GM23338 (cell line): Measurements from ENCODE around the gene ZNF280D. TPM values are rescaled to one million over a fixed set of nuclear protein-coding genes. Genes with fewer than 3 reads are reported as not detected.
A peak's percentile ranks its signal among the peaks of the same experiment; 100 is the strongest.

Experiments used
- ATAC-seq: fragments of 200-7000 bp; cut with Tn5 transposase; 3 replicates; pipeline ENCODE4 v1.9.1; 2020
- DNase-seq: peaks from one replicate; pipeline ENCODE4 v3.0.0-alpha.2; 2015; ENCODE audit warnings: low spot score
- H2AFZ ChIP-seq: fragments of 200-600 bp; sonication (generic); 2 replicates; pipeline ENCODE4 v1.8.0; 2016; ENCODE audit warnings: antibody characterized with exemption, mild to moderate bottlenecking, moderate library complexity
- H3F3A ChIP-seq: fragments of 200-600 bp; sonication (generic); replicated peaks from 2 replicates; pipeline ENCODE4 v1.8.0; 2017; ENCODE audit warnings: antibody characterized with exemption, mixed run types, low read depth
- H3K27ac ChIP-seq: fragments of 200-600 bp; sonication (generic); 2 replicates; pipeline ENCODE4 v1.6.1; 2016; ENCODE audit warnings: low read depth
- H3K27me3 ChIP-seq: fragments of 200-600 bp; sonication (generic); 2 replicates; pipeline ENCODE4 v1.8.0; 2016; ENCODE audit warnings: mild to moderate bottlenecking, mixed run types, moderate library complexity; ENCODE audit not compliant: insufficient read depth
- H3K36me3 ChIP-seq: fragments of 200-600 bp; sonication (generic); 2 replicates; pipeline ENCODE4 v1.8.0; 2016; ENCODE audit warnings: mild to moderate bottlenecking; ENCODE audit not compliant: insufficient read depth
- H3K4me1 ChIP-seq: fragments of 200-600 bp; sonication (generic); 2 replicates; pipeline ENCODE4 v1.8.0; 2016; ENCODE audit warnings: mild to moderate bottlenecking, moderate library complexity; ENCODE audit not compliant: insufficient read depth
- H3K4me2 ChIP-seq: fragments of 200-600 bp; sonication (generic); 2 replicates; pipeline ENCODE4 v1.7.1; 2017; ENCODE audit warnings: mixed run types
- H3K4me3 ChIP-seq: fragments of 200-600 bp; sonication (generic); 2 replicates; pipeline ENCODE4 v1.6.1; 2016; ENCODE audit warnings: mixed run types
- H3K79me2 ChIP-seq: fragments of 200-600 bp; sonication (generic); replicated peaks from 2 replicates; pipeline ENCODE4 v1.8.0; 2017; ENCODE audit warnings: mild to moderate bottlenecking; ENCODE audit not compliant: insufficient read depth
- H3K9me2 ChIP-seq: fragments of 200-600 bp; sonication (generic); 2 replicates; pipeline ENCODE4 v1.8.0; 2017; ENCODE audit not compliant: insufficient read depth
- H4K20me1 ChIP-seq: fragments of 200-600 bp; sonication (generic); replicated peaks from 2 replicates; pipeline ENCODE4 v1.8.0; 2017; ENCODE audit warnings: mild to moderate bottlenecking; ENCODE audit not compliant: insufficient read depth
- H3K27ac Mint-ChIP-seq: 2 replicates; pipeline ENCODE4 v1.8.0; 2020; ENCODE audit warnings: inconsistent platforms, mild to moderate bottlenecking, moderate library complexity, mixed read lengths
- H3K27me3 Mint-ChIP-seq: 3 replicates; pipeline ENCODE4 v1.8.0; 2022; ENCODE audit warnings: low read depth, mild to moderate bottlenecking, moderate library complexity, mixed read lengths, inconsistent platforms; ENCODE audit not compliant: insufficient read depth, poor library complexity
- H3K36me3 Mint-ChIP-seq: 3 replicates; pipeline ENCODE4 v1.8.0; 2021; ENCODE audit warnings: low read depth, mild to moderate bottlenecking, inconsistent platforms, moderate library complexity, mixed read lengths
- H3K4me1 Mint-ChIP-seq: 3 replicates; pipeline ENCODE4 v1.8.0; 2020; ENCODE audit warnings: mild to moderate bottlenecking, inconsistent platforms, mixed read lengths
- H3K4me3 Mint-ChIP-seq: 3 replicates; pipeline ENCODE4 v1.8.0; 2021; ENCODE audit warnings: moderate library complexity, mild to moderate bottlenecking, inconsistent platforms, mixed read lengths
- H3K9me3 Mint-ChIP-seq: 3 replicates; pipeline ENCODE4 v1.8.0; 2020; ENCODE audit warnings: moderate library complexity, mild to moderate bottlenecking, inconsistent platforms, mixed read lengths
- EZH2phosphoT487 ChIP-seq: fragments of 200-600 bp; sonication (generic); IDR thresholded peaks from one replicate; pipeline ENCODE4 v1.8.1; 2018; ENCODE audit warnings: antibody characterized with exemption; ENCODE audit not compliant: unreplicated experiment
- JUNB ChIP-seq: IDR thresholded peaks from one replicate; pipeline ENCODE4 v1.6.1; 2016; ENCODE audit warnings: antibody characterized with exemption; ENCODE audit not compliant: unreplicated experiment
- NANOG ChIP-seq: IDR thresholded peaks from 2 replicates; pipeline ENCODE4 v1.6.1; 2016; ENCODE audit warnings: antibody characterized with exemption, borderline replicate concordance
- POLR2AphosphoS5 ChIP-seq: IDR thresholded peaks from 2 replicates; pipeline ENCODE4 v1.6.1; 2016; ENCODE audit warnings: antibody characterized with exemption, low read depth
- ZNF114 ChIP-seq: fragments of 250-450 bp; sonication (Bioruptor Pico); IDR thresholded peaks from 2 replicates; pipeline ENCODE4 v1.5.0; 2020; ENCODE audit warnings: mild to moderate bottlenecking, moderate library complexity
- polyA plus RNA-seq: library from polyadenylated mRNA; unstranded; fragments of >200 nt; fragmentation: Nextera tagmentation; extraction: Ambion mirVana; gene quantifications from 2 replicates; pipeline ENCODE4 v1.2.1, GENCODE V29; 2016
- total RNA-seq: library from RNA; depleted of rRNA; stranded (reverse); fragments of >200 nt; shearing (Covaris generic); gene quantifications from 2 replicates; pipeline ENCODE4 v1.2.3, GENCODE V29; 2014
- TF ChIP-seq, protein P1 (sequence below): fragments of 250-450 bp; sonication (Bioruptor Pico); IDR thresholded peaks from 2 replicates; pipeline ENCODE4 v1.5.0; 2020; ENCODE audit warnings: mild to moderate bottlenecking, moderate library complexity
- TF ChIP-seq, protein P2 (sequence below), 2 experiments: fragments of 200-600 bp in 1 of 2; sonication (generic) in 1 of 2; conservative IDR thresholded peaks; 2 replicates each; pipeline versions ENCODE4 v1.5.1 to v1.6.1; 2016 to 2017; ENCODE audit warnings: antibody characterized with exemption in 2 of 2, low read depth in 2 of 2, mild to moderate bottlenecking in 2 of 2, moderate library complexity in 1 of 2

The ZNF280D gene
- total and polyA plus RNA-seq, 2 experiments from 2014 or later: 23.3 to 32.5 TPM

- Histone ChIP-seq H3K27ac (no peak overlapping the region), H4K20me1 (no peaks in the 10 kb centered on the region), H3K4me2 (no peak overlapping the region), H3K9me2 (no peaks in the 10 kb centered on the region), H3F3A (no peaks in the 10 kb centered on the region), H2AFZ (no peak overlapping the region), H3K4me3 (no peak overlapping the region), H3K27me3 (no peaks in the 10 kb centered on the region), H3K4me1 (peaks cover 27% of the 10 kb centered on the region), H3K36me3 (no peaks in the 10 kb centered on the region), H3K79me2 (no peaks in the 10 kb centered on the region)
- Mint-ChIP-seq H3K27ac (no peak overlapping the region), H3K36me3 (no peaks in the 10 kb centered on the region), H3K9me3 (no peaks in the 10 kb centered on the region), H3K27me3 (no peaks in the 10 kb centered on the region), H3K4me3 (no peak overlapping the region), H3K4me1 (peaks cover 3% of the 10 kb centered on the region; the same call in 2 of the 3 replicates)
- DNase-seq (no peak), ATAC-seq (no peak)
- TF ChIP-seq ZNF114 (CRISPR knock-in tag) (no peak), JUNB (no peak), NANOG (no peak), EZH2phosphoT487 (no peak)
- TF ChIP-seq, protein P1, sequence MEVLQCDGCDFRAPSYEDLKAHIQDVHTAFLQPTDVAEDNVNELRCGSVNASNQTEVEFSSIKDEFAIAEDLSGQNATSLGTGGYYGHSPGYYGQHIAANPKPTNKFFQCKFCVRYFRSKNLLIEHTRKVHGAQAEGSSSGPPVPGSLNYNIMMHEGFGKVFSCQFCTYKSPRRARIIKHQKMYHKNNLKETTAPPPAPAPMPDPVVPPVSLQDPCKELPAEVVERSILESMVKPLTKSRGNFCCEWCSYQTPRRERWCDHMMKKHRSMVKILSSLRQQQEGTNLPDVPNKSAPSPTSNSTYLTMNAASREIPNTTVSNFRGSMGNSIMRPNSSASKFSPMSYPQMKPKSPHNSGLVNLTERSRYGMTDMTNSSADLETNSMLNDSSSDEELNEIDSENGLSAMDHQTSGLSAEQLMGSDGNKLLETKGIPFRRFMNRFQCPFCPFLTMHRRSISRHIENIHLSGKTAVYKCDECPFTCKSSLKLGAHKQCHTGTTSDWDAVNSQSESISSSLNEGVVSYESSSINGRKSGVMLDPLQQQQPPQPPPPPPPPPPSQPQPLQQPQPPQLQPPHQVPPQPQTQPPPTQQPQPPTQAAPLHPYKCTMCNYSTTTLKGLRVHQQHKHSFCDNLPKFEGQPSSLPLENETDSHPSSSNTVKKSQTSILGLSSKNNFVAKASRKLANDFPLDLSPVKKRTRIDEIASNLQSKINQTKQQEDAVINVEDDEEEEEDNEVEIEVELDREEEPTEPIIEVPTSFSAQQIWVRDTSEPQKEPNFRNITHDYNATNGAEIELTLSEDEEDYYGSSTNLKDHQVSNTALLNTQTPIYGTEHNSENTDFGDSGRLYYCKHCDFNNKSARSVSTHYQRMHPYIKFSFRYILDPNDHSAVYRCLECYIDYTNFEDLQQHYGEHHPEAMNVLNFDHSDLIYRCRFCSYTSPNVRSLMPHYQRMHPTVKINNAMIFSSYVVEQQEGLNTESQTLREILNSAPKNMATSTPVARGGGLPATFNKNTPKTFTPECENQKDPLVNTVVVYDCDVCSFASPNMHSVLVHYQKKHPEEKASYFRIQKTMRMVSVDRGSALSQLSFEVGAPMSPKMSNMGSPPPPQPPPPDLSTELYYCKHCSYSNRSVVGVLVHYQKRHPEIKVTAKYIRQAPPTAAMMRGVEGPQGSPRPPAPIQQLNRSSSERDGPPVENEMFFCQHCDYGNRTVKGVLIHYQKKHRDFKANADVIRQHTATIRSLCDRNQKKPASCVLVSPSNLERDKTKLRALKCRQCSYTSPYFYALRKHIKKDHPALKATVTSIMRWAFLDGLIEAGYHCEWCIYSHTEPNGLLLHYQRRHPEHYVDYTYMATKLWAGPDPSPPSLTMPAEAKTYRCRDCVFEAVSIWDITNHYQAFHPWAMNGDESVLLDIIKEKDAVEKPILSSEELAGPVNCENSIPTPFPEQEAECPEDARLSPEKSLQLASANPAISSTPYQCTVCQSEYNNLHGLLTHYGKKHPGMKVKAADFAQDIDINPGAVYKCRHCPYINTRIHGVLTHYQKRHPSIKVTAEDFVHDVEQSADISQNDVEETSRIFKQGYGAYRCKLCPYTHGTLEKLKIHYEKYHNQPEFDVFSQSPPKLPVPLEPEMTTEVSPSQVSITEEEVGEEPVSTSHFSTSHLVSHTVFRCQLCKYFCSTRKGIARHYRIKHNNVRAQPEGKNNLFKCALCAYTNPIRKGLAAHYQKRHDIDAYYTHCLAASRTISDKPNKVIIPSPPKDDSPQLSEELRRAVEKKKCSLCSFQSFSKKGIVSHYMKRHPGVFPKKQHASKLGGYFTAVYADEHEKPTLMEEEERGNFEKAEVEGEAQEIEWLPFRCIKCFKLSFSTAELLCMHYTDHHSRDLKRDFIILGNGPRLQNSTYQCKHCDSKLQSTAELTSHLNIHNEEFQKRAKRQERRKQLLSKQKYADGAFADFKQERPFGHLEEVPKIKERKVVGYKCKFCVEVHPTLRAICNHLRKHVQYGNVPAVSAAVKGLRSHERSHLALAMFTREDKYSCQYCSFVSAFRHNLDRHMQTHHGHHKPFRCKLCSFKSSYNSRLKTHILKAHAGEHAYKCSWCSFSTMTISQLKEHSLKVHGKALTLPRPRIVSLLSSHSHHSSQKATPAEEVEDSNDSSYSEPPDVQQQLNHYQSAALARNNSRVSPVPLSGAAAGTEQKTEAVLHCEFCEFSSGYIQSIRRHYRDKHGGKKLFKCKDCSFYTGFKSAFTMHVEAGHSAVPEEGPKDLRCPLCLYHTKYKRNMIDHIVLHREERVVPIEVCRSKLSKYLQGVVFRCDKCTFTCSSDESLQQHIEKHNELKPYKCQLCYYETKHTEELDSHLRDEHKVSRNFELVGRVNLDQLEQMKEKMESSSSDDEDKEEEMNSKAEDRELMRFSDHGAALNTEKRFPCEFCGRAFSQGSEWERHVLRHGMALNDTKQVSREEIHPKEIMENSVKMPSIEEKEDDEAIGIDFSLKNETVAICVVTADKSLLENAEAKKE (CRISPR knock-in tag): no peak
Observed at GRCh38 chr15:56741541-56741940, 8.2 kb upstream of the ZNF280D start.

GRCh38 chr15:56739964-56740640, 6.8 kb upstream of the ZNF280D start:
- Histone ChIP-seq H3K4me2 (peak overlapping the region; percentile 62; the same call in 1 of the 2 replicates), H3F3A (no peaks in the 10 kb centered on the region), H4K20me1 (no peaks in the 10 kb centered on the region), H2AFZ (peak overlapping the region; percentile 7; the same call in 1 of the 2 replicates), H3K4me1 (peaks cover 24% of the 10 kb centered on the region), H3K36me3 (no peaks in the 10 kb centered on the region), H3K79me2 (no peaks in the 10 kb centered on the region), H3K4me3 (no peak overlapping the region), H3K27ac (0 out of 2 replicates have a peak overlapping the region, but pooled peaks have one; percentile 11), H3K27me3 (no peaks in the 10 kb centered on the region), H3K9me2 (peaks cover 5% of the 10 kb centered on the region; the same call in 1 of the 2 replicates)
- no peak overlapping the region for H3K27ac Mint-ChIP-seq
- no peak for TF ChIP-seq POLR2AphosphoS5
- TF ChIP-seq, protein P2, sequence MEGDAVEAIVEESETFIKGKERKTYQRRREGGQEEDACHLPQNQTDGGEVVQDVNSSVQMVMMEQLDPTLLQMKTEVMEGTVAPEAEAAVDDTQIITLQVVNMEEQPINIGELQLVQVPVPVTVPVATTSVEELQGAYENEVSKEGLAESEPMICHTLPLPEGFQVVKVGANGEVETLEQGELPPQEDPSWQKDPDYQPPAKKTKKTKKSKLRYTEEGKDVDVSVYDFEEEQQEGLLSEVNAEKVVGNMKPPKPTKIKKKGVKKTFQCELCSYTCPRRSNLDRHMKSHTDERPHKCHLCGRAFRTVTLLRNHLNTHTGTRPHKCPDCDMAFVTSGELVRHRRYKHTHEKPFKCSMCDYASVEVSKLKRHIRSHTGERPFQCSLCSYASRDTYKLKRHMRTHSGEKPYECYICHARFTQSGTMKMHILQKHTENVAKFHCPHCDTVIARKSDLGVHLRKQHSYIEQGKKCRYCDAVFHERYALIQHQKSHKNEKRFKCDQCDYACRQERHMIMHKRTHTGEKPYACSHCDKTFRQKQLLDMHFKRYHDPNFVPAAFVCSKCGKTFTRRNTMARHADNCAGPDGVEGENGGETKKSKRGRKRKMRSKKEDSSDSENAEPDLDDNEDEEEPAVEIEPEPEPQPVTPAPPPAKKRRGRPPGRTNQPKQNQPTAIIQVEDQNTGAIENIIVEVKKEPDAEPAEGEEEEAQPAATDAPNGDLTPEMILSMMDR (conservative IDR thresholded peaks at IDR 0.05; ENCODE audit: low read depth in 2 of 2): peak; percentile 68 to 76
- H3K4me3 Mint-ChIP-seq: peak overlapping the region; percentile 48; the same call in 2 of the 3 replicates
- H3K9me3 Mint-ChIP-seq: peaks cover 2% of the 10 kb centered on the region
- peak; percentile 79 for ATAC-seq
- H3K27me3 Mint-ChIP-seq: no peaks in the 10 kb centered on the region
- DNase-seq: peak; percentile 83
- H3K4me1 Mint-ChIP-seq: peaks cover 3% of the 10 kb centered on the region; the same call in 2 of the 3 replicates
- H3K36me3 Mint-ChIP-seq: peaks cover 3% of the 10 kb centered on the region; the same call in 2 of the 3 replicates
